HG03354 (cell line): ENCODE measurements around the gene BMP8B.
"Not testable (repeated sequence)": the region's sequence is repeated elsewhere in the genome, so short reads cannot be mapped to it uniquely, and the experiment has no call there.

Experiments
- ATAC-seq: cut with Tn5 transposase; IDR thresholded peaks from one replicate; pipeline ENCODE4 v1.9.1; 2021; ENCODE audit warnings: mild to moderate bottlenecking; ENCODE audit not compliant: unreplicated experiment, poor library complexity, severe bottlenecking

Gene BMP8B

DNA sequence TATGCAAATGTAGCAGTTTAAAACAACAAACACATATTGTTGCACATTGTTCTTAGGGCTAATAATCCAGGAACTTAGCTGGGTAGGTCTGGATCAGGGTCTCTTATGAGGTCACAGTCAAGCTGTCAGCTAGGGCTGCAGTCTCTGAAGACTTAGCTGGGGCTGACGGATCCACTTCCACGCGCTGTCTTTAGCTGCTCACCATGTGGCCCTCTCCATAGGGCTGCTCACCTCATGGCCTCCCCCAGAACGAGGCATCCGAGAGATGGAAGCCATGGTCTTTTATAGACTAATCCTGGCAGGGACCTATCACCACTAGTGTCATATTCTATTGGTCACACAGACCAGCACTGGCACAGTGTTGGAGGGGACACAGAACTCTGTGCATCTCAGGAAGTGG is 8.8 kb downstream of the BMP8B start:
- ATAC-seq, result no peak

DNA sequence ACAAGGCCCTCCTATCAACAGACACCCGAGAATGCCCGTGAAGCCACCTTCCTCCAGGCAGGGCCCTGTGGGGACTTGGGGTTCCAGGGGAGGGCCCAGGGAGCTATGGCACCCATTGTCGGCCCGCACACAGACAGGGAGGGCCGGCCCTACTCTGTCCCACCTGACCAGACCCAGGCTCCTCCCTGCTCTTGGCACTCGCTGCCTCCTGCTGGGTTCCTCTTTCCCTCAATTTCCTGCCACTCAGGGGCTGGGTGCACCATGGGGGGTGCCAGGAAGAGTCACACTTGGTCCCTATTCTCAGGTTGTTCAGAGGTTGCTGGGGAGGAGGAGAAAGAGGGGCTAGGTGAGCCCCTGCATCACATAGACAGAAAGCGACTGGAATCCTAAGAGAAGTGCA is 9.5 kb downstream of the BMP8B start:
- no peak for ATAC-seq

DNA sequence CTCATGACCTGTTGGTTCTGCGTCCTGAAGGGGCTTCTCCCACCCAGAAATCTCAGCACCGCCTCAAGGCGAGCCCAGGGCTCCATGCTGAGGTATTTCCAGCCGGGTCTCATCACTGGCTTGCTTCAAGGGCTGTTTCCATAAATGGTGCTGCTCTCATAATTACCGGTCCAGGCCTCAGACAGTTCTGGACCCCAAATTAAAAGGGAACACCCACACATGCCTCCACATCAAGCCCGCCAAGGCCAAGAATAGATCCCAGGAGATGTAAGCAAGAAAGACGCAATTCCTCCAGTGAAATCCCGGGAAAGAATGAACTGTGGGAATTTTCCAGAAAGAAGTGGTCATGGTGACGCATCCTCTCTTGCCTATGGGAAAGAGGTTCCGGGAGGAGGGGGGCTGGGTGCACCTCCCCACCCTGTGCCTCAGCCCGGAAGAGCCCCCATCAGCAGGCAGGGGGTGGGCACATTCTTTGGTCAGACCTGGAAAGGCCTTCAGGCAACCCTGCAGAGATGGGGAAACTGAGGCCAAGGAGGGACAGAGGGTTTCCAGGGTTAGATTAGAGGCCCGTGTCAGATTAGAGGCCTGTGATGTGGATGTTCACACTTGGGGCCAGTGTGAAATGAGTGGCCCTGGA is 10.1 kb downstream of the BMP8B start:
- ATAC-seq, result not testable (repeated sequence)

DNA sequence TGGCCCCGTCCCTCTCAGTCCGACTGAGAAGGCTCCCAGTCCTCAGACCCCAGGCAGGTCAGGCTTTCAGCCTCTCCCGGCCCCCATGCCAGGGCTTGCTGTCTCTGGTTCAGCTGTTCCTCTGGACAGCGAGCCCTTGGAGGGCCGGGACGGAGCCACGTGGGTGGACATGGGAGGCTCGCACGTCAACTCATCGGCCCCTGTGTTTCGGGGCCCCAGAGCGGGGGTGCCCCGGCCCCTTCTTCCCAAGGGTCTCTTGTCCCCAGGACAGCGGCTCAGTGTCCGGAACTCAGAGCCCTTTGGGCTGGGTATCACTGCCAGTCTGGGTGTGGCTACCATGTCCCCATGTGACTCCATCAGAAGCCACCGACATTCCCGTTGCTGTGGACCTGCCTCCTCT is 10.8 kb downstream of the BMP8B start:
- ATAC-seq, result not testable (repeated sequence)

DNA sequence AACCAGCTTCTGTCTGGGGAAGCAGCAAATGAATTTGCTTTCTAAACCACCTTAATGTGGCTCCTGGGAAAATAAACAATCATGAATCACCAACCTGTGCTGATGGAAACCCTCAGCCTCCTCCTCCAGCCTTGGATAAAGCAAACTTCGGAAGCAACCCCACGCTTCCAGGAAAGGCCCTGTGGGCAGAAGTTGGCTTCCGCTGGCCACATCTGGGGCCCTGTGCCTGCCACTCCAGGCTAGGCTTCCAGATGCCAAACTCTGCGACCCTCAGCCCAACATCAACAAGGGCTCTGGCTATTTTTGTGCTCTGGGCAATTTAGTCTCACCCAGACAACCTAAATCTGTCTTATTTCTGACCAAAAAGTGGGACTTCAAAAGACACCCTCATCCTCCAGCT is 11.4 kb downstream of the BMP8B start:
- no peak for ATAC-seq

DNA sequence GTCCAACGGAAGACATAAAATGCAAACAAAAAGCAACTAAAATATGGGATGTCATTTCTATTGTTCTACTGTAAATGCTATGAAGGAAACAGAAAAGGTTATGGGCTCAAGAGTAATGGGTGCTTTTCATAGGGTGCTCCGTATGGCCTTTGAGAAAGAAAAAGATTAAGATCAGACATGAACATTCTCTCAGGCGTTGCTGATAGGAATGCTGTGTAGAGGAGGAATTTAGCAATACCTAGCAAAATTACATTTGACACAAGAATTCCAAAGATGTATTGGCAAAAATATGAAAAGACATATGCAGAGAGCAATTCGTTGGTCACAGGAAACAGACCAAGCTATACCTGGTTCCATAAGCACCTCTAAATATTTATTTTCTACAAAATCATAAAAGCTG is 11.8 kb downstream of the BMP8B start:
- ATAC-seq, result no peak

DNA sequence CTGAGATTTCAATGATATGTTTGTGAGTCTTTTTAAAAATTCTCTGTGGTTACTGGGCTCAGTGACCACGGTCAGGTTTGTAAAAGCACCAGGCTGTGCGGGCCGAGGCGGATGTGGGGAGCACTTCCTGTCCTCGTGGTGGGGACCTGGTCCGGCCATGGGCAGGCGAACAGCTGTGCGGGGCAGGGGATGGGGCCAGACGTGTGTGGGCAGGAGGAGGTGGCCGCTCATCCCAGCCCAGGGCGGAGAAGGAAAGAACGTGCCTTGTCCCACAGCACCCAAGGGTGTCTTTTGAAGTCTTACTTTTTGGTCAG is 12.3 kb downstream of the BMP8B start:
- ATAC-seq, result no peak

DNA sequence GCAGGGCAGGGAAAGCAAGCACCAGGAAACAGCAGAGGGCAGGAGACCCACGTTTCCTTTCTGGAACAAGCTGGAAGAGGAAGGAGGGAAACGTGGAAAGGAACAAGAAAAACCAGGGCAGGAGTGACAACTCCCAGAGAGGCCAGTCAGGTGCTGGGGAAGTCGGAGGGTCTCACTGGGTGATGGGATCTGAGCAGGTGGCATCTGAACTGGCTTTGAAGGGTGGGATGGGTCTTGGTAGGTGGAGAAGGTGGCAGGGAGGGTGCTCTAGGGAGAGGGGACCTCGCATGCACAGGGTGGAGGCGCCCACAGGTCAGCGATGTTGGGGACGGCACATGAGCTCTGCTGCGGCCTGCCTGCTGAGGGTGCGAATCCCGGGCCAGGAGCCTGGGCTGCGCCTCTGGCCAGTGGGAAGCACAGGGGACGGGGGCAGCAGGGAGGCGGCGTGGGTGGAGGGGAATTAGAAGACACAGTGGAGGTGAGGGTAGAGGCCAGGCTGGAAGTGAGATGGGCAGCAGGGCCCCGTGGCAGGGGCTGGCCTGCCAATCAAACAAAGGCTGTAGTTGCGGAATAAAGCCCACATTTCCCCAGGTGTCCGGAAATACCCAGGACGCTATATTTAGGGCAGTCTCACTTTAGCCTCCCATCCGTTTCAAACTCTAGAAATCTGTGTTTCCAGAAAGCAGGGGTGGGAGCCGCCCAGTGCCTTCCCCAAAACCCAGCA is 12.8 kb downstream of the BMP8B start:
- ATAC-seq, result not testable (repeated sequence)

DNA sequence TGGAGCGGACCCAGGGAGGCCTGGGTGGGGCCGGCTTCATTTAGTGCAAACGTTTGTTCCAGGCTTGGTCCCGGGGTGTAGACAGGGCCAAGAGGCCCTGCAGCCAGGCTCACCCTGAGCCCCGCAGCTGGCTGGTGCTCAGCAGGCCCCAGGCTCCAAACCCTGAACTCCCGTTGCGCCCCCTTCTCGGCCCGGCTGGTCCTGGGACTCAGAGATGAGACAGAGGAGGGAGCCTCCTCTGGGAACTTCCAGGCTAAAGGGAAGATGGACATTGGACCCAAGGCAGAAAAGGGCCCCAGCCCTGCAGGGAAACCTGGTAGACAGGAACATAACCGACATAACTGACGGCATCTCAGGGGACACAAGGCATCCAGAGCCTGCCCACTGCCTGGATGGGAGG is 13.5 kb downstream of the BMP8B start:
- not testable (repeated sequence) for ATAC-seq

DNA sequence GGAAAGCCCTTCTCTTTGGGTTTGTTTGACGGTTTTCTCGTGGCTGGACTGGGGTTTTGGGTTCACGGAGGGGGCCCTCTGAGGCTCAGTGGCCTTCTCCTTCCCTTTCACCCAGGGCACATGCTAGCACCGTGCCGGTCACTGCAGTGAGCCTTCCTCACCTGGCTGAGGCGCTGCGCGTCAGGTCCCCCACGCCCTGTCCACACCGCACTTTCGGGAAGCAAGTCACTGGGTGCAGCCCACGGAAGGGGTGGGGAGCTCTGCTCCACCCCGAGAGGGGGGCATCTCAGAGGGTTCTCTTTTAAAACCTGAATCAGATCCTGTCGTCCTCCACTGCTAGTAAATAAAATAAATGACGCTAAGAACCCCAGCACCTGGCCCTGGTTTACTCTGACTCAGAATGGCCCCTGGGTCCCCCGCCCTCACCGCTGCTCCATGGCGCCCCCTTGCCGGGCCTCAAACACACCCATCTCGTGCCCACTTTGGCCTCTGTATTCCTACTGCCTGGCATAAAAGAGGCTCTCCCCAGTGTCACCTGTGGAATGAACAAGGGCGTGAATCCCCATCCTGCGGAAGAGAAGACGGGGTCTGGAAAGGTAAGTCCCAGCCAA is 15.2 kb downstream of the BMP8B start:
- not testable (repeated sequence) for ATAC-seq

DNA sequence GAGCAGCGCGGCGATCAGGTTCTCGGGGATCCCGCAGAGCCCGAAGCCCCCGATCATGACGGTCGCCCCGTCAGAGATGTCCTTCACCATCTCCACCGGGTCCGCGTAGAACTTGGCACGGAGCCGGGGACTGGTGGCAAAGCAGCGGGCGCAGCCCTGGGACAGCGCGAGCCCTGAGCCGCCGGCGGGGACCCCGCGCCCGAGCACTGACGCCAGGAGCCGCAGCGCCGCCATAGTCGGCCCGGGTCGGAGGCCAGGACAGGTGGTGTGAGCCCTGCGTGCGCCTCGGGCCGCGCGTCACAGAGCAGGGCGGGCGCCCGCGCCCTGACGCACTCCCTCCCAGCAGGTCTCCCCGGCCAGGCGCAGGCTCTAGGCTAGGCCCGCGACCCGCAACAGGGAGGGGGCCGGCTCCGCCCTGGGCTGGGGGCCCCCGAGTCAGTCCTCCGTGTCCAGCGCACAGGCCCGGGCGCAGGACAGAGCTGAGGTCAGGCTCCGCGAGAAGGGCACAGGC is 17.6 kb downstream of the BMP8B start, which contains the start of gene OXCT2:
Gene OXCT2 (minus strand): TSS at position 327 of the 511 bp plus-strand sequence. CDS start 93 bp downstream, at position 234.
- ATAC-seq, result peak; percentile 46

DNA sequence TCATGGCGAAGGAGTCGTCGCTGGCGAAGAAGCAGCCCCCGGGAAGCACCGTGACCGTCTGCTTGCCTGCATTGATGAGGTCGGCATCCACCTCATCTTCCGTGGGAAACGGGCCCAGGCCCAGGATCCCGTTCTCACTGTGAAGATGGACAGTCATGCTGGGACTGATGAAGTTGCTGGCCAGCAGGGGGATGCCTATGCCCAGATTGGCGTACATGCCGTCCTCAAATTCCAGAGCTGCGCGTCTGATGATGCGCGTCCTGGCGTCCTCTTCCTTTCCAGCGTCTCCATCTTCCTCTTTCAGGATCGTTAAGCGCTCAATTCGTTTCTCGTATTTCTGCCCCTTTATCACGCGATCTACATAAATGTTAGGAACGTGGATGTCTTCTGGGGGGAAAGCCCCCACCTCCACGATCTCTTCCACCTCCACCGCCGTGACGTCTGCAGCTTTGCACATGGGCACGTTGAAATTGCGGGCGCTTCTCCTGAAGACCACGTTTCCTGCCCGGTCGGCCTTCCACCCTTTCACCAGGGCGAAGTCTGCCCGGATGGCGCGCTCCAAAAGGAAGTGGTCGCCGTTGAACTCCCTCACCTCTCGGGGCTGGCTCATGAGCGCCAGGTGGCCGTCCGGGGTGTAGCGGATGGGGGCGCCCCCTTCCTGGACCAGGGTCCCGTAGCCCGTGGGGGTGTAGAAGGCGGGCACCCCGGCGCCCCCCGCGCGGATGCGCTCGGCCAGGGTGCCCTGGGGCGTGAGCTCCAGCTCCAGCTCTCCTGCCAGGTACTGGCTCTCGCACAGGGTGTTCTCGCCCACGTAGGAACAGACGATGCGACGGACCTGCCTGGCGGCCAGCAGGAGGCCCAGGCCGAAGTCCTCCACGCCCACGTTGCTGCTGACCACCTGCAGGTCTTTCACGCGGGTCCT is 18.3 kb downstream of the BMP8B start:
- peak; percentile 46 for ATAC-seq

DNA sequence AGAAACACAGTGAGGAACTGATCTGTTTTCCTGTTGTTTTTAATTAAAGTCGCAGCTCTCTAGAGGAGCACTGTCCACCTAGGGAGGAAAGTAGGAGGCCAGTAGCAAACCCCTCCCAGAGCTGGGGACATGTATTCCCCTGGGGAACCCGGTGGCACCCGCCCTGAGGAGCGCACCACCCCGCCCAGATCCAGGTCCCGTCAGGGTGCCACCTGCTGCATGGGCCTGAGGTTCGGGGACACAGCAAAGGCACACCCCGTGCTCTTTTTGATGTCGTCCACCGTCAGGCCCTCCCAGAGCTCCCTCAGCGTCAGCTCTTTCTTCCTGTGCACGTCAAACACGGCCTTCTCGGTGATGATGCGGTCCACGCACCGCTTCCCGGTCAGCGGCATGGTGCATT is 19.2 kb downstream of the BMP8B start:
- not testable (repeated sequence) for ATAC-seq

DNA sequence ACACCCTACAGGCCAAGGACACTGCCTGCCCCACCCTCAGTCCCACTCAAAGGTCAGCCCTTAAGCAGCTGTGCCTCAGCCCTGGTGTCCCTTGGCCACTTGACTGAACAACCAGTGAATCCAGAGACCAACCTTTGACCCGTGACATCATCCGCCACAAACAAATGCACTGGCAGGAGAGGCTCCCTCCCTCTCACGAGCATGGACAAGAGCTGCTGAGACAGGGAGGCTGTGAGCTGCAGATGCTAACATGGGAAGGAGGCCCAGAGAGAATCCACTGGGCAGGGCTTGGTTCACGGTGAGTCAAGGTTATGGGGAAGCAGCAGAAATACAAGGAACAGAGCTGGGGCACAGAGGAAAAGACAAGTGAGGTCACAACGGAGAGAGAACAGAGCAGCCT is 22.2 kb downstream of the BMP8B start:
- not testable (repeated sequence) for ATAC-seq

DNA sequence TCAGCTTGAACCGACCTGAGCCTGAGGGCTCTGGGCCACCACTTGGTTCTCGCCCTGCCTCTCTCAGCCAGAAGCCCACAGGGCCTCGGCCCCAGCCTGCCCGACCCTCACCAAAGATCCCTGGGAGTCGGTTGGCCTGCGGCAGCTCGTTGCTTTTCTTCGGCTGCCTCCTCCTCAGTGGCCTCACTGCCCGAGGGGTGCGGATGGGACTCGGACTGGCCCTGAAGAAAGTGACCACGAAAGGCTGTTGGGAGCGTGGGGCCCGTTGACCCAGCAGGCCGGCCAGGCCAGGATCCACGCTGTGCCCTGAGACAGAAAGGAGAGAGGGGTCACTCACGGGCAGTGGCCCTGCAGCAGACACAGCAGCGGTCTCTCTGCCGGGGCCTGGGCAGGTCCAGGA is 24.2 kb downstream of the BMP8B start:
- ATAC-seq, result not testable (repeated sequence)

DNA sequence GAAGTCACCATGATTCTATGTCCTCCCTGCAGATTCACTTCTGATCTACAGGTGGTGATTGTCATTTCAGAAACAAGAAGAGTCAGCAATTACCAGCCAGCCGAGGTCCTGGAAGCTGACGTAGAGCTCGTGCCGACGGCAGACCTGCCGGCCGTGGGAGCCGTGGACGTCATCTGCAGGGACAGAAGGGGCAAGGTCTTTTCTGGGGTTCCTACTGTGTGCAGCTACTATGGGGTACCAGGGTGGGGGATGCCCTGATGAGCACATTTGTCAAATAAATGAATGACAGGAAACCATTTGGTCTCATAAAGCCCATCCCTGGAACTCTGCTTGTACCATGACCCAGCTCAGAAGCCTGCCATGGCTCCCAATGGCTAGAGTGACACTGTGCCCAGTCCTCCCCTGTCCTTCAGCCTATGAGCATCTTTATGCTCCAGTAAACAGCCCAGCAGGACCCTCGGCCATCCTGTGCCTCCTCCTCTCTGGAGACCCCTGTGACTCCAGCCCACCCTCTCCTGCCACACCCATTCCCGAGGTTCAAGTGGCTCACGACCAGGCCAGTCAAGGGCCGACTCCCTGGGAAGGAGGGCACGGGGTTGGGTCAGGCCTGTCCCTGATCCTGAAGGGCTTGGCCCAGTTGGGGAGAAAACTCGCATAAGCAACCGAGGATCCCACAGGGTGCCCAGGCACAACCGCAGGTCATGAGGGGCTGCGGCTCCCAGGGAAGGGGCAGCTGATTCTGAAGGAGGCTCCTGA is 24.9 kb downstream of the BMP8B start:
- ATAC-seq, result not testable (repeated sequence)

DNA sequence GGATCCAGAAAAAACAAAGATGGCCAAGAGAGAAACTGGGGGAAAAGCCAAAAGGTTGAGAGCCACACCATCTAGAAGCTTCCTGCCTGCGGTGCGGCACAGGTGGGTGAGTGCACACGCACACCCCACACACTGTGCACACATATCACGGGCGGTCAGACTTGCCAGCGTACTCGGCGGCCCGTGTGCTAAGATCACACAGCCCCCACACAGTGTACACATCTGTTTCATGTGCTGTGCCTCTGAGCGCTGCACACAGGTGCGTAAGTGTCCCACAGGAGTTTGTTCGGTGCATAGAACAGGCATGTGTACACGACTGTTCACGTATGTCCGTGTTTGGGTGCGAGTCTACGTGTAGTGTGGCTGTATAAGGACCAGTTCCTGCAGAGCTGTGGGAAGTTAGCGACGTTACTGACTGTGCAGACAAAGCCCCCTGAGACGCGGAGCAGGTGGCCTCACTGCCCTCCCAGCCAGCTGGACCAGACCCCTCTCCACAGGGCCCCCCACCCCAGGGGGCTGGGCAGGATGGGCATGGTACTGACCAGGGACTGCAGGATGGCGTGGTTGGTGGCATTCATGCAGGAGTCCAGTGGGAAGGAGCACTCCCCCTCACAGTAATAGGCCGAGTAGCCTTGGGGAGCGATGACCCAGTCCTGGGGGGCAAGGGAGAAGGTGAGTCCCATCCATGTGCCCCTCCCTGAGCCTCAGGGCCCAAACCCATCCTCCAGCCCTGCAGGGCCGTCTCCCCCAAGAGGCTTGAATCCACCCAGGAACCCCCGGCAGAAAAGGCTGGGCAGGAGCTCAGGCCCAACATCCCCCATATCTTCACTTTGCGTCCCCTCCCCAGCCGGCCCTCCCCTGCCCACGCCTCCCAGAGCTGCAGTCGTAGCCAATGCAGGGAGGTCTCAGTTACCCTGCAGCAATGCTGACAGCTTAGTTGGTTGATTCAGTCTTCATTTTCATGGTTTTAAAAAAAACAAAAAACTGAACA is 25.8 kb downstream of the BMP8B start:
- ATAC-seq, result no peak
